ENCODE measurements around the gene DNAJC8. TPM values are rescaled to one million over a fixed set of nuclear protein-coding genes. Genes with fewer than 3 reads are reported as not detected.

DNAJC8 gene
- 103 and 104 TPM in 2 replicates for total RNA-seq

- TF ChIP-seq CTCF (IDR thresholded peaks at IDR 0.05) = no peak
- ATAC-seq (ENCODE audit: low read depth) = peak; percentile 56
- Mint-ChIP-seq H3K27me3 (no peaks in the 10 kb centered on the region), H3K9me3 (no peaks in the 10 kb centered on the region), H3K4me1 (peaks cover 34% of the 10 kb centered on the region), H3K36me3 (ENCODE audit: low read depth) (peaks cover 25% of the 10 kb centered on the region), H3K4me3 (peak within 1 kb of the TSS; percentile 100), H3K27ac (peak within 1 kb of the TSS; percentile 98)
- POLR2A ChIA-PET = interaction anchor here (0.6 to 7.9 kb wide), 4 partner anchors 14 to 144 kb away, joined by 3 to 171 read pairs (median 4); partner anchors contain the start of gene SESN2
- CTCF ChIA-PET = interaction anchor here (0.8 kb wide), 1 partner anchor 15 kb away, joined by 3 read pairs; no protein-coding TSS in a partner anchor
- intact Hi-C loops (cut with micrococcal nuclease) = loop anchor here (1.0 to 2.0 kb wide), 3 partner anchors 14 to 97 kb away; partner anchors contain the start of genes MED18 and SESN2
- peak; percentile 87 for DNase-seq
Measured at GRCh38 chr1:28232558-28233263, at the start of gene DNAJC8. TSS of gene DNAJC8 (minus strand) at chr1:28233029. CDS start at chr1:28232998, 31 bp downstream.

- CTCF ChIA-PET = no interaction called here
- DNase-seq (no peak), ATAC-seq (ENCODE audit: low read depth) (no peak)
- H3K36me3 Mint-ChIP-seq (ENCODE audit: low read depth) = peaks cover 49% of the 10 kb centered on the region
- TF ChIP-seq CTCF (IDR thresholded peaks at IDR 0.05) = no peak
- H3K4me1 Mint-ChIP-seq = no peaks in the 10 kb centered on the region
- H3K4me3 Mint-ChIP-seq = no peak overlapping the region
- no peaks in the 10 kb centered on the region for H3K9me3 Mint-ChIP-seq
- no peak overlapping the region for H3K27ac Mint-ChIP-seq
- POLR2A ChIA-PET = no interaction called here
- no peaks in the 10 kb centered on the region for H3K27me3 Mint-ChIP-seq
- intact Hi-C loops (cut with micrococcal nuclease) = no loop called here
Measured at GRCh38 chr1:28281608-28282425, 49.0 kb upstream of the DNAJC8 start.

- POLR2A ChIA-PET = no interaction called here
- peaks cover 49% of the 10 kb centered on the region for H3K36me3 Mint-ChIP-seq (ENCODE audit: low read depth)
- no peak overlapping the region for H3K27ac Mint-ChIP-seq
- no peaks in the 10 kb centered on the region for H3K27me3 Mint-ChIP-seq
- TF ChIP-seq CTCF (IDR thresholded peaks at IDR 0.05) = no peak
- no peaks in the 10 kb centered on the region for H3K9me3 Mint-ChIP-seq
- intact Hi-C loops (cut with micrococcal nuclease) = no loop called here
- H3K4me3 Mint-ChIP-seq = no peak overlapping the region
- H3K4me1 Mint-ChIP-seq = no peaks in the 10 kb centered on the region
- CTCF ChIA-PET = no interaction called here
- no peak for DNase-seq
- no peak for ATAC-seq (ENCODE audit: low read depth)
Measured at GRCh38 chr1:28280977-28281381, 48.1 kb upstream of the DNAJC8 start.

GRCh38 chr1:28280501-28280900 lies 47.7 kb upstream of the DNAJC8 start:
- POLR2A ChIA-PET = no interaction called here
- ATAC-seq (ENCODE audit: low read depth) = no peak
- TF ChIP-seq CTCF (IDR thresholded peaks at IDR 0.05) = no peak
- Mint-ChIP-seq H3K4me3 (no peak overlapping the region), H3K27me3 (no peaks in the 10 kb centered on the region), H3K27ac (no peak overlapping the region), H3K9me3 (no peaks in the 10 kb centered on the region), H3K4me1 (no peaks in the 10 kb centered on the region), H3K36me3 (ENCODE audit: low read depth) (peaks cover 49% of the 10 kb centered on the region)
- no peak for DNase-seq
- CTCF ChIA-PET = no interaction called here
- intact Hi-C loops (cut with micrococcal nuclease) = no loop called here

DNA sequence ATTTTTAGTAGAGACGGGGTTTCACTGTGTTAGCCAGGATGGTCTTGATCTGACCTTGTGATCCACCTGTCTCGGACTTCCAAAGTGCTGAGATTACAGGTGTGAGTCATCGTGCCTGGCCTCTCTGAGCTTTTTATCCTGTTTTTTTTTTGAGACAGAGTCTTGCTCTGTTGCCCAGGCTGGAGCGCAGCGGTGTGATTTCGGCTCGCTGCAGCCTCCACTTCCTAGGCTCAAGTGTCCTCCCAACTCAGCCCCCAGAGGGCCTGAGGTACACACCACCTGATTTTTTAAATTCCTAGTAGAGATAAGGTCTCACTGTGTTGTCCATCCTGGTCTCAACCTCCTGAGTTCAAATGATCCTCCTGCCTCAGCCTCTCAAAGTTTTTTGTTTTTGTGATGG lies 46.9 kb upstream of the DNAJC8 start:
- ATAC-seq (ENCODE audit: low read depth) = no peak
- Mint-ChIP-seq H3K27ac (no peak overlapping the region), H3K4me1 (no peaks in the 10 kb centered on the region), H3K36me3 (ENCODE audit: low read depth) (peaks cover 55% of the 10 kb centered on the region), H3K4me3 (no peak overlapping the region), H3K27me3 (no peaks in the 10 kb centered on the region), H3K9me3 (no peaks in the 10 kb centered on the region)
- intact Hi-C loops (cut with micrococcal nuclease) = no loop called here
- TF ChIP-seq CTCF (IDR thresholded peaks at IDR 0.05) = no peak
- POLR2A ChIA-PET = interaction anchor here (0.5 kb wide), 1 partner anchor 27 kb away, joined by 4 read pairs; no protein-coding TSS in a partner anchor
- no peak for DNase-seq
- CTCF ChIA-PET = interaction anchor here (0.6 kb wide), 1 partner anchor 19 kb away, joined by 3 read pairs; no protein-coding TSS in a partner anchor

Data from activated B cell treated with CpG ODN at 0.5 μM for 24 hours (primary cell).